Endothelial cell of umbilical vein (primary cell): ENCODE results near the gene LAMC1.

Experiments
- EZH2 ChIP-seq: IDR thresholded peaks from 2 replicates; pipeline ENCODE4 v1.6.1; 2012; ENCODE audit warnings: borderline replicate concordance, low read depth, mild to moderate bottlenecking, moderate library complexity, low read length, inconsistent platforms; ENCODE audit not compliant: severe bottlenecking
- FOS ChIP-seq: IDR thresholded peaks from 2 replicates; pipeline ENCODE4 v1.6.1; 2011; ENCODE audit warnings: mild to moderate bottlenecking, low read length, moderate library complexity, borderline replicate concordance; ENCODE audit not compliant: insufficient read depth
- GATA2 ChIP-seq: IDR thresholded peaks from 2 replicates; pipeline ENCODE4 v1.7.0; 2011; ENCODE audit warnings: low read depth, mild to moderate bottlenecking, moderate library complexity, mixed read lengths, low read length; ENCODE audit not compliant: insufficient read length, insufficient read depth
- POLR2A ChIP-seq: IDR thresholded peaks from 2 replicates; pipeline ENCODE4 v1.6.1; 2012; ENCODE audit warnings: low read depth, mild to moderate bottlenecking, control low read depth, low read length
- POLR2AphosphoS5 ChIP-seq: IDR thresholded peaks from 2 replicates; pipeline ENCODE4 v1.6.1; 2012; ENCODE audit warnings: low read depth, mild to moderate bottlenecking, control low read depth, low read length, moderate library complexity; ENCODE audit not compliant: insufficient read depth
- TF ChIP-seq, protein P1 (sequence below), 2 donors: IDR thresholded peaks; 1 replicate in 1 of 2; 2 replicates in 1 of 2; pipeline ENCODE4 v1.5.1; 2011; ENCODE audit warnings: low read length in 2 of 2, mild to moderate bottlenecking in 2 of 2, moderate library complexity in 2 of 2, control low read depth in 1 of 2, inconsistent platforms in 1 of 2, low read depth in 1 of 2; ENCODE audit not compliant: insufficient read depth in 1 of 2; ENCODE audit errors: extremely low read depth in 1 of 2

DNA sequence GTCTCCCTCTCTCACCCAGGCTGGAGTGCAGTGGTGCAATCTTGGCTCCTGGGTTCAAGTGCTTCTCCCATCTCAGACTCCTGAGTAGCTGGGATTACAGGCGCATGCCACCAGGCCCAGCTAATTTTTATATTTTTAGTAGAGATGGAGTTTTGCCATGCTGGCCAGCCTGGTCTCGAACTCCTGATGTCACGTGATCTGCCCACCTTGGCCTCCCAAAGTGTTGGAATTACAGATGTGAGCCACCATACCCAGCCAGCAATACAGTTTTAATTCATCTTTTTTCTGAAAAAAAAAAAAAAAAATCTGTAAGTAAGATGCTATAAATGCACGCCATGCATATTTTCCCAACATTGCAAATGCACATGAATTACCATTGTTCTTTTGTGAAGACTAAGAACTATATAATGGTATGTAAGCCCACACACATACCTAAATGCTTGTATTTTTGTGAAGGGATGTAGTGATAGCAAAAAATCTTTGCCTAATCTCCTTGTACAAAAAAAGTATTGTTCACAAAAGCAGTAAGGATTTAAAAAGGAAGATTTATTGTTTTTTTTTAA lies 170.8 kb downstream of the LAMC1 start:
- no peak for TF ChIP-seq POLR2A
- TF ChIP-seq, protein P1, sequence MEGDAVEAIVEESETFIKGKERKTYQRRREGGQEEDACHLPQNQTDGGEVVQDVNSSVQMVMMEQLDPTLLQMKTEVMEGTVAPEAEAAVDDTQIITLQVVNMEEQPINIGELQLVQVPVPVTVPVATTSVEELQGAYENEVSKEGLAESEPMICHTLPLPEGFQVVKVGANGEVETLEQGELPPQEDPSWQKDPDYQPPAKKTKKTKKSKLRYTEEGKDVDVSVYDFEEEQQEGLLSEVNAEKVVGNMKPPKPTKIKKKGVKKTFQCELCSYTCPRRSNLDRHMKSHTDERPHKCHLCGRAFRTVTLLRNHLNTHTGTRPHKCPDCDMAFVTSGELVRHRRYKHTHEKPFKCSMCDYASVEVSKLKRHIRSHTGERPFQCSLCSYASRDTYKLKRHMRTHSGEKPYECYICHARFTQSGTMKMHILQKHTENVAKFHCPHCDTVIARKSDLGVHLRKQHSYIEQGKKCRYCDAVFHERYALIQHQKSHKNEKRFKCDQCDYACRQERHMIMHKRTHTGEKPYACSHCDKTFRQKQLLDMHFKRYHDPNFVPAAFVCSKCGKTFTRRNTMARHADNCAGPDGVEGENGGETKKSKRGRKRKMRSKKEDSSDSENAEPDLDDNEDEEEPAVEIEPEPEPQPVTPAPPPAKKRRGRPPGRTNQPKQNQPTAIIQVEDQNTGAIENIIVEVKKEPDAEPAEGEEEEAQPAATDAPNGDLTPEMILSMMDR (IDR thresholded peaks at IDR 0.05; ENCODE audit: extremely low read depth in 1 of 2, insufficient read depth in 1 of 2, low read depth in 1 of 2, low read length in 2 of 2) = no peak
- no peak for TF ChIP-seq FOS
- TF ChIP-seq POLR2AphosphoS5 = no peak
- no peak for TF ChIP-seq EZH2
- TF ChIP-seq GATA2 = no peak
